GM21619 (cell line): ENCODE measurements around the gene UNC13B.
"Not testable (repeated sequence)": the region's sequence is repeated elsewhere in the genome, so short reads cannot be mapped to it uniquely, and the experiment has no call there.

ENCODE experiments used
- ATAC-seq: cut with Tn5 transposase; IDR thresholded peaks from one replicate; pipeline ENCODE4 v1.9.1; 2021; ENCODE audit not compliant: unreplicated experiment

UNC13B gene

GRCh38 chr9:35162605-35163315 is 951 bp downstream of the UNC13B start:
- ATAC-seq, result no peak

DNA sequence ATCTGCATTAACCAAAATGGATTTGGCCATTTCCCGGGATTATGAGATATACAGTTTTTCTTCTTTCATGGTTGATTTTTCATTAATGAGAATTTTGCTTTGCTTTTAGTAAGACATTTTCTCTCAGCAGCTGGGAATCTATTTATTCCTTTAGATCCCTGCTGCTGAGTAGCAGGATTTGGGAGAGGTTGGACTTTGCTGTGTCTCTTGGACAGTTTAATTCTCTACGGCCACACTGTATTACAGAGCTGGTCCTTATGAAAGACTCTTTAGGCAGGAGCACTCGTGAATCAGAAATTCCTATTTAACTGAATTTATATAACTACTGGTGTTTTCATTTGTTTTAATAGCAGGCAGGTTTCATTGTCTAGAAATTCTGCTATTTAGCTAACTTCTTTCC is 1.6 kb downstream of the UNC13B start:
- no peak for ATAC-seq

- ATAC-seq, result no peak
Observed at GRCh38 chr9:35164711-35165110, 2.9 kb downstream of the UNC13B start.

DNA sequence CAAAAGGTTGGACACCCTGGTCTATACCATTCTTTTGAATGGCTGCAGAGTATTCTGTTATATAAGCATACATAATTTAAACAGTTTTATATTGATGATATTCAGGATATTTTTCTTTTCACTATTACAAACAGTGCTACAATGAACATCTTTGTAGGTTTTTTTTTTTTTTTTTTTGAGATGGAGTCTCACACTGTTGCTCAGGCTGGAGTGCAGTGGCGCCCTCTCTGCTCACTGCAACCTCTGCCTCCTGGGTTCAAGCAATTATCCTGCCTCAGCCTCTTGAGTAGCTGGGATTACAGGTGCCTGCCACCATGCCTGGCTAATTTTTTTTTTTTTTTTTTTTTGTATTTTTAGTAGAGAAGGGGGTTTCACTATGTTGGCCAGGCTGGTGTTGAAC is 5.6 kb downstream of the UNC13B start:
- ATAC-seq, result not testable (repeated sequence)

DNA sequence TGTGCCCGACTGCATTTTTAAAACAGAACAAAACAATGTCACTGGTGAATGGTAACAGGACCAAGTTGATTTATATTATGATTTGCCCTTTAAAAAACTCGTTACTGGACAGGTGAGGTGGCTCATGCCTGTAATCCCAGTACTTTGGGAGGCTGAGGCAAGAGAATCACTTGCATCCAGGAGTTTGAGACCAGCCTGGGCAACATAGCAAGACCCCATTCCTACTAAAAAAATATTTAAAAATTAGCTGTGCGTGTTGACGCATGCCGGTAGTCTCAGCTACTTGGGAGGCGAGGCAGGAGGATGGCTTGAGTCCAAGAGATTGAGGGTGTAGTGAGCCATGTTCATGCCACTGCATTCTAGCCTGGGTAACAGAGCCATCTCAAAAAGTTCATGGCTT is 7.2 kb downstream of the UNC13B start:
- ATAC-seq, result no peak

DNA sequence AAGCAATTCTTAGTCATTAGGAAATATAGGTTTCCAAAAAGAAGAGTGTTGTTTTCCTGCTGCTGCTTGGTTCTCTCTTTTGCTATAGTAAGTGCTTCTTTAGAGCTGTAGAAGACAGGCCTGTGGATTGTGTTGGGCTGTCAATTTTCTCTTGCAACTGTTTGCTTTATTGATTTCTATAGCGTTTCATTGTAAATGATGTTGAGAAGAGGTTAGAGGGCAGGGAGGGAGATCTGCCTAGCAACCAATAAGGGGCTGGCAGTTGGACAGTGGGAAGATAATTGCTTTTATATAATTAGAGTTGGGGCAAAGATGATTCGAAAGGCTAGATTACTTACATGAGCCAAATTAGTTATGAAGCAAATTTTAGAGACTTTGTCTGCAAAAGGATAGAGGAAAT is 11.1 kb downstream of the UNC13B start:
- no peak for ATAC-seq

DNA sequence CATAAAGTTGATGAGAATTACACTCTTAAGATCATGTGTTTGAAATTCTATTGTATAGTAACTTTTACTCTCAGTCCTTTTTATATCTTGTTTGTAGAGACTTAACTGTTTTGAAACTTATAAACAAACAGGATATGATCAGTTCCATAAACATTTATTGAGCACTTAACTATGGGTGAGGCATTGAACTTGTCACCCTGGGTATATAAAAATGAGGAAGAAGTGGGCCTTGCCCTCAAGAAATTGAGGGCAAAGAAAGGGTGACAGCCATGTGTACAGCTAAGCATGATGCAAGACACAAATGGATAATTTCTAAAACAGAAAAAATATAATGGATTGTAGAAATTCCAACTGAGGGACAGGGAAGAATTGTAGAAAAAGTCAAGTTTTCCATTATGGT is 15.7 kb downstream of the UNC13B start:
- no peak for ATAC-seq

DNA sequence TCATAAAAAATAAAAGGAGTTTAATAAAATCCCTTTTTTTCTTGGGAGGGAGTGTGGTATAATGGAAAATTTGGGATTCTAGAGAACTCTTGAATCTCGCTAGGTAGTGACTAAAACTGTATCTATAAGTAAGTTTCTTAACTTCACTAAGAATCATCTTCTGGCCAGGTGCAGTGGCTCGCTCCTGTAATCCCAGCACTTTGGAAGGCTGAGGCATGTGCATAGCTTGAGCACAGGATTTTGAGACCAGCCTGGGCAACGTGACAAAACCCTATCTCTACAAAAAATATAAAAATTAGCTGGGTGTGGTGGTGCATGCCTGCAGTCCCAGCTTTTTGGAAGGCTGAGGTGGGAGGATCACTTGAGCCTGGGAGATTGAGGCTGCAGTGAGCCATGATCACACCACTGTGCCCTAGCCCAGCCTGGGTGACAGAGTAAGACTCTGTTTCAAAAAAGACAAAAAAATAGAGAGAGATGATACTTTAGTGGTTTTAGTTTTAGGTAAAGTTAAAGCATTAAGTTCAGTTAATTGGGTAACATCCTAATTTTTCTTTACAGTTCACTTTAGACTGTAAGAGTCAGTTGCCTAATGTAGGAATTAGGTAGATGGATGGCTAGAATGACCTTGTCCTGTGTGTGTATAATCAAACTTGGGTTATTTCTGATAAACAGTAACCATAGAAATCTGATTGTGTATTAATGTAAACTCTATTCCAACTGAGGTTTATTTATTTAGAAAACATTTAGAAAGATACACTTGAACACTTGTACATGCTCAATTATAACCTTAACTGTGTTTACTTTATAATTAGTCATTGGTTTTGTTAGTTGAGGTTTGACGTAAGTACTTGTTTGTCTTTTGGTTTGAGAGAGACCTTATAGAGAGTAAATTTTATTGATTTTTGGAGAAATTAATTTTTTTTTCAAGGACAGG is 17.8 kb downstream of the UNC13B start:
- no peak for ATAC-seq

- no peak for ATAC-seq
Observed at GRCh38 chr9:35180801-35181200, 19.0 kb downstream of the UNC13B start.

GRCh38 chr9:35182401-35182800 is 20.6 kb downstream of the UNC13B start:
- not testable (repeated sequence) for ATAC-seq

GRCh38 chr9:35182996-35183754 is 21.4 kb downstream of the UNC13B start:
- ATAC-seq, result not testable (repeated sequence)

GRCh38 chr9:35183755-35184480 is 22.1 kb downstream of the UNC13B start:
- ATAC-seq, result not testable (repeated sequence)

GRCh38 chr9:35186524-35186923 is 24.7 kb downstream of the UNC13B start:
- ATAC-seq, result no peak

GRCh38 chr9:35190203-35190602 is 28.4 kb downstream of the UNC13B start:
- no peak for ATAC-seq

GRCh38 chr9:35191105-35191504 is 29.3 kb downstream of the UNC13B start:
- ATAC-seq, result no peak

- no peak for ATAC-seq
Observed at GRCh38 chr9:35193762-35194161, 32.0 kb downstream of the UNC13B start.

GRCh38 chr9:35195683-35196082 is 33.9 kb downstream of the UNC13B start:
- no peak for ATAC-seq

- ATAC-seq, result no peak
Observed at GRCh38 chr9:35198191-35198590, 36.4 kb downstream of the UNC13B start.

DNA sequence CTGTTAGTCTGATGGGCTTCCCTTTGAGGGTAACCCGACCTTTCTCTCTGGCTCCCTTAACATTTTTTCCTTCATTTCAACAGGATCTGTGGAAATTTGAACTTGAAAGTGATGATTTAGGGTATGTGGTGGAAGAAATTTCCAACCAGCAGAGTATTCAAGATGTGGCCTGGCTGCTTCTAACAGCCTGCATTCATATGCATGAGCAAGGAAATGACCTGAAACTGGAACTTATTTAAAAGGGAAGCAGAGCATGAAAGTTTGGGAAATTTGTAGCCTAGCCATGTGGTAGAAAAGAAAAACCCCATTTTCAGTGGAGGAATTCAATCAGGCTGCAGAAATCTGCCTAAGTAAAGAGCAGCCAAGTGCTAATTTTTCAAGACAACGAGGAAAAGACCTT is 41.7 kb downstream of the UNC13B start:
- no peak for ATAC-seq

GRCh38 chr9:35205340-35205739 is 43.5 kb downstream of the UNC13B start:
- ATAC-seq, result no peak

- no peak for ATAC-seq
Observed at GRCh38 chr9:35211854-35212253, 50.0 kb downstream of the UNC13B start.
